HepG2 (cell line): ENCODE measurements around the gene ZNF581. TPM values are rescaled to one million over a fixed set of nuclear protein-coding genes. Genes with fewer than 3 reads are reported as not detected.

ENCODE experiments used
- ATAC-seq: fragments of 200-7000 bp; cut with Tn5 transposase; 3 replicates; pipeline ENCODE4 v1.9.1; 2020; ENCODE audit warnings: mild to moderate bottlenecking, moderate library complexity
- BruUV-seq: library from RNA; stranded (reverse); fragments of 400-500 nt; replicated peaks from 2 replicates; lab custom pipeline; 2021; lab: Mats Ljungman, UMichigan
- CTCF ChIA-PET: fragments of 300-600 bp; formaldehyde crosslinking; extraction: SDS; loops from one replicate; lab custom pipeline; 2021; ENCODE audit warnings: low total read pairs, inconsistent platforms, low intra/inter-chr PET ratio; lab: Yijun Ruan, JAX
- POLR2A ChIA-PET: fragments of 350-600 bp; sonication (Branson Sonifier 250); formaldehyde crosslinking; loops from one replicate; lab custom pipeline; 2020; ENCODE audit warnings: antibody characterized with exemption, inconsistent platforms; lab: Yijun Ruan, JAX
- DNase-seq: peaks from one replicate; pipeline ENCODE4 v3.0.0-alpha.2; 2015; ENCODE audit warnings: low spot score
- FAIRE-seq: peaks from 3 replicates; lab custom pipeline; 2011; peaks lifted over from hg19 to GRCh38; lab: Jason Lieb, UNC
- H2AFZ ChIP-seq: one replicate; pipeline ENCODE4 v1.6.1; 2011; ENCODE audit warnings: low read length, inconsistent platforms
- H3K27ac ChIP-seq: fragments of 300-600 bp; 3 replicates; pipeline ENCODE4 v1.8.0; 2011; ENCODE audit warnings: mixed run types, mild to moderate bottlenecking, mixed read lengths, low read length, inconsistent platforms; ENCODE audit not compliant: insufficient read depth; ENCODE audit errors: extremely low read length
- H3K27me3 ChIP-seq, 2 experiments: fragments of 200-600 bp in 1 of 2; 2 replicates in 1 of 2; 3 replicates in 1 of 2; pipeline versions ENCODE4 v1.6.0 to v1.8.0; 2011; ENCODE audit warnings: low read length in 2 of 2, mild to moderate bottlenecking in 2 of 2, moderate library complexity in 2 of 2, inconsistent platforms in 1 of 2; ENCODE audit not compliant: insufficient read depth in 2 of 2, control insufficient read depth in 1 of 2
- H3K36me3 ChIP-seq, 2 experiments: fragments of 200-600 bp in 1 of 2; replicated peaks in 1 of 2; 2 replicates in 1 of 2; 3 replicates in 1 of 2; pipeline versions ENCODE4 v1.5.1 to v1.8.0; 2011; ENCODE audit warnings: low read length in 2 of 2, inconsistent platforms in 1 of 2; ENCODE audit not compliant: insufficient read depth in 2 of 2, control insufficient read depth in 1 of 2
- H3K4me1 ChIP-seq: 2 replicates; pipeline ENCODE4 v1.5.1; 2012; ENCODE audit warnings: low read length, inconsistent platforms; ENCODE audit not compliant: insufficient read depth
- H3K4me2 ChIP-seq: 2 replicates; pipeline ENCODE4 v1.6.0; 2011; ENCODE audit warnings: low read depth, low read length, inconsistent platforms
- H3K4me3 ChIP-seq, 3 experiments: fragments of 200-600 bp in 1 of 3; sonication (generic), shearing (Covaris generic) in 1 of 3; replicated peaks in 1 of 3; 2 replicates each; pipeline ENCODE4 v1.5.1; 2011 to 2016; ENCODE audit warnings: low read length in 3 of 3, inconsistent platforms in 2 of 3, low read depth in 2 of 3, mild to moderate bottlenecking in 2 of 3, control low read depth in 1 of 3, mixed read lengths in 1 of 3; ENCODE audit not compliant: insufficient read depth in 1 of 3
- H3K79me2 ChIP-seq: one replicate; pipeline ENCODE4 v1.6.1; 2011; ENCODE audit warnings: low read length, inconsistent platforms; ENCODE audit not compliant: insufficient read depth
- H3K9ac ChIP-seq: 2 replicates; pipeline ENCODE4 v1.6.0; 2011; ENCODE audit warnings: mild to moderate bottlenecking, low read depth, low read length, inconsistent platforms; ENCODE audit not compliant: insufficient read depth
- H3K9me3 ChIP-seq: 2 replicates; pipeline ENCODE4 v1.5.1; 2012; ENCODE audit warnings: mild to moderate bottlenecking, low read length
- H4K20me1 ChIP-seq: 2 replicates; pipeline ENCODE4 v1.6.0; 2011; ENCODE audit warnings: inconsistent platforms, mild to moderate bottlenecking, low read length, moderate library complexity; ENCODE audit not compliant: insufficient read depth
- CEBPZ ChIP-seq: IDR thresholded peaks from 2 replicates; pipeline ENCODE4 v1.6.1; 2012; ENCODE audit warnings: low read length, improper control_type of control experiment
- CHD4 ChIP-seq: fragments of 200-600 bp; sonication (generic); IDR thresholded peaks from 2 replicates; pipeline ENCODE4 v1.7.0; 2017; ENCODE audit warnings: mild to moderate bottlenecking, low read length, borderline replicate concordance
- HNRNPH1 ChIP-seq: fragments of 200-400 bp; formaldehyde crosslinking; optimal IDR thresholded peaks from 2 replicates; pipeline ENCODE3; 2017; ENCODE audit warnings: mild to moderate bottlenecking, low read depth, low read length
- RBM22 ChIP-seq: fragments of 200-400 bp; formaldehyde crosslinking; optimal IDR thresholded peaks from 2 replicates; pipeline ENCODE3; 2017; ENCODE audit warnings: mild to moderate bottlenecking, low read length, moderate library complexity
- ZFP91 ChIP-seq: sonication (generic); formaldehyde crosslinking; IDR thresholded peaks from 2 replicates; pipeline ENCODE4 v1.9.0; 2022; ENCODE audit warnings: missing genetic modification reagents, mild to moderate bottlenecking, borderline replicate concordance
- ZNF629 ChIP-seq: sonication (generic); formaldehyde crosslinking; conservative IDR thresholded peaks from 2 replicates; pipeline ENCODE4 v1.5.0; 2020; ENCODE audit warnings: missing genetic modification reagents
- ZSCAN20 ChIP-seq: sonication (generic); formaldehyde crosslinking; IDR thresholded peaks from 2 replicates; pipeline ENCODE4 v1.4.0; 2020; ENCODE audit warnings: missing genetic modification reagents, mild to moderate bottlenecking, borderline replicate concordance
- WGBS: methylation state at CpG from one replicate; pipeline ENCODE4 v1.1.6; 2017; ENCODE audit warnings: low lambda C conversion rate; 5-methylcytosine and 5-hydroxymethylcytosine counted together
- in situ Hi-C: cut with HindIII; loops from 2 replicates; pipeline ENCODE4 v1.10.0; 2017; ENCODE audit warnings: low pct_unique_long_range_greater_than_20kb; ENCODE audit not compliant: extremely low pct_ligation_motif_present
- intact Hi-C: fragments of 100-400 bp; cut with micrococcal nuclease; formaldehyde crosslinking; loops from one replicate; pipeline ENCODE4 v1.10.0; 2022; ENCODE audit not compliant: unreplicated experiment
- polyA plus RNA-seq, 8 experiments: library from polyadenylated mRNA; depleted of rRNA in 3 of 8; stranded (reverse) in 7 of 8; unstranded in 1 of 8; fragments of >200 nt; fragmentation: Illumina TruSeq in 4 of 8; extraction: Trizol in 4 of 8; gene quantifications; 2 replicates each; pipeline versions ENCODE4 v1.2.1 to v1.2.3, GENCODE V29; 2011 to 2016; ENCODE audit warnings: low read depth in 4 of 8, missing spikeins in 1 of 8, mixed read lengths in 1 of 8; ENCODE audit not compliant: insufficient read depth in 1 of 8
- total RNA-seq, 5 experiments: library from RNA; depleted of rRNA; stranded (reverse); fragments of >200 nt; fragmentation: Illumina TruSeq; extraction: Trizol; gene quantifications; 2 replicates each; pipeline ENCODE4 v1.2.3, GENCODE V29; 2016; ENCODE audit warnings: low read depth in 1 of 5

ZNF581 gene
- total and polyA plus RNA-seq, 2 of the 13 experiments (the other 11 are each of a cell fraction or from before 2014, with no cell fraction given): 19.6 to 49.5 TPM

GRCh38 chr19:55650602-55651230 is 7.3 kb downstream of the ZNF581 start:
- in situ Hi-C loops: no loop called here

More at GRCh38 chr19:55650602-55651230, 7.3 kb downstream of the ZNF581 start:
- H3K79me2 ChIP-seq: peaks cover 10% of the 10 kb centered on the region
- no peak overlapping the region for H3K4me2 ChIP-seq
- ChIA-PET CTCF (no interaction called here), POLR2A (no interaction called here)
- no peak overlapping the region for H3K9ac ChIP-seq
- FAIRE-seq: no peak
- no peak for DNase-seq
- H3K36me3 ChIP-seq: no peaks in the 10 kb centered on the region
- H4K20me1 ChIP-seq: peaks cover 5% of the 10 kb centered on the region; the same call in 1 of the 2 replicates
- H3K27me3 ChIP-seq: no peaks in the 10 kb centered on the region; a peak in 1 of 5 replicates
- H3K9me3 ChIP-seq: no peaks in the 10 kb centered on the region
- H3K4me3 ChIP-seq: no peak overlapping the region
- BruUV-seq: no TSS peak
- 95% methylated on average over 16 of the region's 17 CpGs for WGBS
- intact Hi-C loops: no loop called here
- ATAC-seq: no peak
- TF ChIP-seq ZSCAN20 (CRISPR knock-in tag) (no peak), ZNF629 (no peak), ZFP91 (CRISPR knock-in tag) (no peak), CHD4 (no peak), CEBPZ (no peak), HNRNPH1 (no peak), RBM22 (no peak)
- H3K4me1 ChIP-seq: peaks cover 29% of the 10 kb centered on the region
- H3K27ac ChIP-seq: no peak overlapping the region
- H2AFZ ChIP-seq: no peak overlapping the region
